Ascending aorta (tissue), 2 donors: ENCODE measurements around the gene TMEM258. TPM values are rescaled to one million over a fixed set of nuclear protein-coding genes. Genes with fewer than 3 reads are reported as not detected.
A peak's percentile ranks its signal among the peaks of the same experiment; 100 is the strongest.

Source experiments
- DNase-seq, 2 donors: peaks; one replicate each; pipeline ENCODE4 v3.0.0-alpha.2; 2019; ENCODE audit warnings: low spot score in 2 of 2
- H3K27ac ChIP-seq, 2 donors: fragments of 200-600 bp; sonication (generic); one replicate each; pipeline ENCODE4 v1.5.1; 2016 to 2017; ENCODE audit warnings: mild to moderate bottlenecking in 1 of 2
- H3K27me3 ChIP-seq: fragments of 200-600 bp; sonication (generic); one replicate; pipeline ENCODE4 v1.5.1; 2017
- H3K36me3 ChIP-seq, 2 donors: fragments of 200-600 bp; sonication (generic); one replicate each; pipeline ENCODE4 v1.5.1; 2016
- H3K4me1 ChIP-seq, 2 donors: fragments of 200-600 bp; sonication (generic); one replicate each; pipeline ENCODE4 v1.5.1; 2016 to 2017; ENCODE audit warnings: mild to moderate bottlenecking in 1 of 2
- H3K4me3 ChIP-seq, 2 donors: fragments of 200-600 bp; sonication (generic); one replicate each; pipeline ENCODE4 v1.5.1; 2016 to 2017; ENCODE audit warnings: mild to moderate bottlenecking in 1 of 2
- H3K9me3 ChIP-seq, 2 donors: fragments of 200-600 bp; sonication (generic); one replicate each; pipeline ENCODE4 v1.5.1; 2016
- intact Hi-C: fragments of 100-400 bp; cut with DNase I; formaldehyde crosslinking; loops from one replicate; pipeline ENCODE4 v1.15.1; 2023
- total RNA-seq: library from RNA; depleted of rRNA; stranded (reverse); fragments of >200 nt; gene quantifications from one replicate; pipeline ENCODE4 v1.1.0, GENCODE V29; 2016
- TF ChIP-seq, protein P1 (sequence below), 3 experiments: fragments of 200-600 bp in 2 of 3; fragments of 450-650 bp in 1 of 3; sonication (generic) in 2 of 3; IDR thresholded peaks; one replicate each; pipeline ENCODE4 v1.5.1; 2016 to 2019; ENCODE audit warnings: antibody characterized with exemption in 3 of 3, mild to moderate bottlenecking in 1 of 3, moderate library complexity in 1 of 3

Gene TMEM258
- total RNA-seq, 1 donor from 2014 or later: 26.4 TPM

DNA sequence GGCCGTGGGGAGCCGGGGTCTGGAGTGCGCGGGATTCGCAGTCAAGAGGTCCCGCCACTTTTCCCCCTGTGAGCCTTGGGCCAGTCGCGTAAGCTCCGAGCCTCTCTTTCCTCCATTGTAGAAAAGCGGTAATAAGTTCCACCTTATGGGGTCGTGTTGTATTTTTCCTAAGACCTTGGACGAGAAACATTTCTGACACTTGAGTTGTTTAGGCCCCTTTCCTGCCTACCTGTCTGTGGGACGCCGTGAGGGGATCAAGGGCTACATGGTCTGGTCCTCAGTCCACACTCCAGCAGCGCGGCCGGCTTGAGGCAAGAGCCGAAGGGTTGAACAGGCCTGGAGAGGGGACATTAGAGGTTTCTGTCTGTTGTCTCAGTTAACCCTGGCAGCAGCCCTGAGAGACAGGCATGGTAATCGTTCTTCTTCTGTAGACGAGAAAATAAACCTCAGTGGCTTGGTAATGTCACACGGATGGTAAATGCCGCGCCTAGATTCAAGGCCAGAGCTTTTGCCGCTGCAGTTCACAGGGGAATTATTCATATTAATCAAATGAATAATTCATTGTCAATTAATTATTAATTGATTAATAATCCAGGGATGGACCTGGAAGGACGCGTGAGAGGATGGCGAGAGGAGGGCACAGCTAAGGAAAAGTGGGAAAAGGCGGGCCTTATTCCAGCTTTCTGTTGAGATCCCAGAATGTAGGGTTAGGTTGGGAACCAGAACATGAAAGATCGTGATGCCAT lies 857 bp upstream of the TMEM258 start:
- no peak for DNase-seq
- Histone ChIP-seq H3K36me3 (peaks cover 20 to 25% of the 10 kb centered on the region in 2 donors), H3K9me3 (no peaks in the 10 kb centered on the region), H3K27me3 (no peaks in the 10 kb centered on the region), H3K4me1 (peaks cover 5 to 19% of the 10 kb centered on the region in 2 donors), H3K27ac (peak overlapping the region; percentile 87 to 97), H3K4me3 (peak overlapping the region; percentile 79 to 99)
- intact Hi-C loops: loop anchor here (2.0 to 5.0 kb wide), 3 partner anchors 156 to 329 kb away; partner anchors contain the start of genes FTH1 and INCENP
- TF ChIP-seq, protein P1, sequence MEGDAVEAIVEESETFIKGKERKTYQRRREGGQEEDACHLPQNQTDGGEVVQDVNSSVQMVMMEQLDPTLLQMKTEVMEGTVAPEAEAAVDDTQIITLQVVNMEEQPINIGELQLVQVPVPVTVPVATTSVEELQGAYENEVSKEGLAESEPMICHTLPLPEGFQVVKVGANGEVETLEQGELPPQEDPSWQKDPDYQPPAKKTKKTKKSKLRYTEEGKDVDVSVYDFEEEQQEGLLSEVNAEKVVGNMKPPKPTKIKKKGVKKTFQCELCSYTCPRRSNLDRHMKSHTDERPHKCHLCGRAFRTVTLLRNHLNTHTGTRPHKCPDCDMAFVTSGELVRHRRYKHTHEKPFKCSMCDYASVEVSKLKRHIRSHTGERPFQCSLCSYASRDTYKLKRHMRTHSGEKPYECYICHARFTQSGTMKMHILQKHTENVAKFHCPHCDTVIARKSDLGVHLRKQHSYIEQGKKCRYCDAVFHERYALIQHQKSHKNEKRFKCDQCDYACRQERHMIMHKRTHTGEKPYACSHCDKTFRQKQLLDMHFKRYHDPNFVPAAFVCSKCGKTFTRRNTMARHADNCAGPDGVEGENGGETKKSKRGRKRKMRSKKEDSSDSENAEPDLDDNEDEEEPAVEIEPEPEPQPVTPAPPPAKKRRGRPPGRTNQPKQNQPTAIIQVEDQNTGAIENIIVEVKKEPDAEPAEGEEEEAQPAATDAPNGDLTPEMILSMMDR (IDR thresholded peaks at IDR 0.05): no peak

DNA sequence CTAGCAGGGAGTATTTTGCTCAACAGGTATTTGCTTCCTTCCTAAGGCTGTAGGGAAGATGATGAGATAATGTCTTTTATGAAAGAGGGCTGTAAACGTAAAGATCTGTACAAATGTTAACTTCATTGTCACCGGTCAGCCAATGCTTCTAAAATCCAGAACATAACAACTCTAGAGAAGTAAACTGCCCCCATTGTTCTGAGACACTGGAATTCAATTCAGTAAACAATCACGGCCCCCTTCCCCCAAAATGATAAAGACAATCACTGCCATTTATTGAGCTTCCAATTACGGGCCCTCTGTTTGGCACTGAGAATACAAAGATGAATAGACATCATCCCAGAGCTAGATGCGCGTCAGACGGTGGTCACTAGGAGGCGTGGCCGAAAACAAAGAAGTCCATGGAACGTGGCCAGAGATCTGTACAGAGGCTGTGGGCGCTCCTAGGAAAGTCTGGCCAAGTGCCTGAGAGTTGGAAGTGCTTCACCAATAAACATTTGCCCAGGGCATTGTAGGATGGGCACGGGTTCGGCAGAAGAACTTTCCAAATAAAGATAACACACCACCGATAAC lies 576 bp downstream of the TMEM258 start:
- intact Hi-C loops: loop anchor here (1.0 to 5.0 kb wide), 4 partner anchors 23 to 330 kb away; partner anchors contain the start of genes FTH1 and INCENP
- TF ChIP-seq, protein P1 (IDR thresholded peaks at IDR 0.05): peak in 1 of 3 experiments; percentile 18
- H3K9me3 ChIP-seq: no peaks in the 10 kb centered on the region
- H3K4me1 ChIP-seq: peaks cover 5 to 19% of the 10 kb centered on the region in 2 donors
- H3K4me3 ChIP-seq: peak overlapping the region; percentile 79 to 99
- no peaks in the 10 kb centered on the region for H3K27me3 ChIP-seq
- H3K36me3 ChIP-seq: peaks cover 32 to 35% of the 10 kb centered on the region in 2 donors
- DNase-seq: peak in 1 of 2 donors; percentile 89
- peak overlapping the region; percentile 87 to 97 for H3K27ac ChIP-seq

DNA sequence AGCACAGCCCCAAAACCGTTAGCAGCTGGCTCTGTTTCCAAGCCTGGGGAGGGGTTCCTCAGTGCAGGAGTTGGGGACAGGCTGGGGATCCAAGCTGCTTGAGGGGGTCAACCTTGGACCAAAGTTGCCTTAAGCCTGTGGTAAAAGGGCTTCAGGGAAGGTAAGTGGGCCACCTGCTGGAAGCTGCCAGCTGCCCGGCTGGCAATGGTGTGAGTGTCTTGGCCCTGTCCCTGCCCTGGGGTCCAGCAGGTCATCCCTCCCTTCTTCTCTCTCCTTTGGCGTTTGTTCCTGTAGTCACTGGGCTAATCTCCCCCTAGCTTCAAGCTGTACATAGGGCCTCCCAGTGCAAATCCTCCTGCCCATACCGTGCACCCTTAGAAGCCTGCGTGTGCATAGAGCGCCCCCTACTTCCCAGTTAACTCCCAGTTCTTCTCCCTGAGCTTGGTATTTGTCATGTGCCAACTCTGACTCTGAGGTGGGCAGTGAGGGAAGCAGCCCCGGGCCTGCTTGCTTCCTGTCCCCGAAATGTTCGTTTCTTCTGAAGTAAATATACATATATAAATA lies 4.4 kb downstream of the TMEM258 start:
- DNase-seq: no peak
- intact Hi-C loops: no loop called here
- H3K27ac ChIP-seq: no peak overlapping the region

DNA sequence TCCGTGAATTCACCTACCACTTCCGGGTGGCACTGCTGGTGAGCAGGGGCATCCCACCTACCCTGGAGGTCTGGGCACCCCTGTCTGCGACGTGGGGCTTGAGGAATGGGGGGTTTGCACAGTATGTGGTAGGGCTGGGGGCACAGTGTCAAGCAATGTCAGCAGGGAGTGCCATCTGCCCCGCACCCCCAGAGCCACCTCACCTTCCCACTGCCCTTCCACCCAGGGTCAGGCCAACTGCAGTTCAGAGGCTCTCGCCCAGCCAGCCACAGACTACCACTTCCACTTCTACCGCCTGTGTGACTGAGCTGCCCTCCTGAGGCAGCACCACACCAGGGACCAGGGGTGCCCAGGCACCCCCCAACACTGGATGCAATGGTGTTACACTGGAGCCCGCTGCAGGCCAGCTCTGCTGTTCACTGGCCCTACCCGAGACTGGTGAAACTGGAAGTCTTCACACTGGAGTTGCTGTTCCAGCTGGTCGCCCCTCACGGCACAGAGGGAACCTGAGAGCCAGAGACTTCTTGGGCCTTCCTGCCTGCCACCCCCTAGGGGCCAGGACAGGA lies 6.5 kb downstream of the TMEM258 start:
- Histone ChIP-seq H3K9me3 (no peaks in the 10 kb centered on the region), H3K4me1 (no peaks in the 10 kb centered on the region), H3K27me3 (no peaks in the 10 kb centered on the region), H3K27ac (no peak overlapping the region), H3K36me3 (peaks cover 51 to 60% of the 10 kb centered on the region in 2 donors), H3K4me3 (no peak overlapping the region)
- TF ChIP-seq, protein P1 (IDR thresholded peaks at IDR 0.05): no peak
- no peak for DNase-seq
- intact Hi-C loops: no loop called here

More for the DNA sequence above, 4.4 kb downstream of the TMEM258 start:
- Histone ChIP-seq H3K27me3 (no peaks in the 10 kb centered on the region), H3K4me1 (peaks cover 0 to 11% of the 10 kb centered on the region in 2 donors), H3K9me3 (no peaks in the 10 kb centered on the region), H3K4me3 (no peak overlapping the region), H3K36me3 (peaks cover 45 to 60% of the 10 kb centered on the region in 2 donors)
- TF ChIP-seq, protein P1 (IDR thresholded peaks at IDR 0.05): peak in 1 of 3 experiments; percentile 15

DNA sequence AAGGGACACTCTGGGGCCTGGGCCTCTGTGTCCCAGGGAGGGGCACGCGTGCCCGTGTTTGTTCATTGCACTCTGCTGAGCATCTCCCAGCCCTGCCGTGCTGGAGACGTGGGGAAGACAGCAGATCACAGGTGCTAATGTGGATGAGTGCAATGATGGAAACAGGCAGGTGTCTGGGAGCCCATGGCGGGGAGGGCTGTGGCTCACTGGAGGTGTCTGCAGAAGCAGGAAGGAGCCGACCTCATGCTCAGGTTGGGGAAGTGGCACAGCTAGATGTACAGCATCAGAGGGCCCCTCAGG lies 7.9 kb downstream of the TMEM258 start:
- intact Hi-C loops: no loop called here
- Histone ChIP-seq H3K36me3 (peaks cover 43 to 51% of the 10 kb centered on the region in 2 donors), H3K4me1 (no peaks in the 10 kb centered on the region), H3K27me3 (no peaks in the 10 kb centered on the region), H3K9me3 (no peaks in the 10 kb centered on the region), H3K27ac (no peak overlapping the region), H3K4me3 (no peak overlapping the region)
- DNase-seq: no peak
- TF ChIP-seq, protein P1 (IDR thresholded peaks at IDR 0.05): no peak
